Keratinocyte (primary cell): Measurements from ENCODE around the gene ANTXRL. TPM values are rescaled to one million over a fixed set of nuclear protein-coding genes. Genes with fewer than 3 reads are reported as not detected.

ENCODE experiments used
- DNase-seq: peaks from one replicate; pipeline ENCODE4 v3.0.0-alpha.2; 2011; ENCODE audit warnings: low read depth, missing footprints, low spot score
- FAIRE-seq: peaks from 2 replicates; lab custom pipeline; 2011; peaks lifted over from hg19 to GRCh38; lab: Jason Lieb, UNC
- H2AFZ ChIP-seq: 2 replicates; pipeline ENCODE4 v1.6.0; 2012; ENCODE audit warnings: low read length, control low read depth, inconsistent platforms; ENCODE audit not compliant: control insufficient read depth
- H3K27ac ChIP-seq: 2 replicates; pipeline ENCODE4 v1.5.1; 2011; ENCODE audit warnings: low read length; ENCODE audit not compliant: control insufficient read depth, insufficient read depth
- H3K27me3 ChIP-seq: 3 replicates; pipeline ENCODE4 v1.6.0; 2011; ENCODE audit warnings: low read length; ENCODE audit not compliant: control insufficient read depth, insufficient read depth; ENCODE audit errors: extremely low read depth
- H3K36me3 ChIP-seq, 2 experiments: 2 replicates in 1 of 2; 3 replicates in 1 of 2; pipeline ENCODE4 v1.5.1; 2011; ENCODE audit warnings: low read length in 2 of 2, mild to moderate bottlenecking in 1 of 2; ENCODE audit not compliant: control insufficient read depth in 2 of 2, insufficient read depth in 2 of 2; ENCODE audit errors: extremely low read depth in 1 of 2
- H3K4me1 ChIP-seq: 3 replicates; pipeline ENCODE4 v1.5.1; 2011; ENCODE audit warnings: low read length; ENCODE audit not compliant: control insufficient read depth, insufficient read depth; ENCODE audit errors: extremely low read depth
- H3K4me2 ChIP-seq: 3 replicates; pipeline ENCODE4 v1.6.0; 2011; ENCODE audit warnings: low read depth, low read length; ENCODE audit not compliant: control insufficient read depth, insufficient read depth; ENCODE audit errors: extremely low read depth
- H3K4me3 ChIP-seq, 3 experiments: fragments of 200-600 bp in 1 of 3; sonication (generic) in 1 of 3; 2 replicates in 2 of 3; 3 replicates in 1 of 3; pipeline ENCODE4 v1.5.1; 2011 to 2016; ENCODE audit warnings: low read length in 3 of 3, mild to moderate bottlenecking in 3 of 3, control low read depth in 2 of 3, inconsistent platforms in 1 of 3, low read depth in 1 of 3, mixed read lengths in 1 of 3, mixed run types in 1 of 3, moderate library complexity in 1 of 3; ENCODE audit not compliant: control insufficient read depth in 2 of 3, insufficient read depth in 2 of 3; ENCODE audit errors: extremely low read depth in 1 of 3
- H3K79me2 ChIP-seq: 2 replicates; pipeline ENCODE4 v1.6.0; 2012; ENCODE audit warnings: low read length; ENCODE audit not compliant: control insufficient read depth, insufficient read depth
- H3K9ac ChIP-seq: 3 replicates; pipeline ENCODE4 v1.6.0; 2011; ENCODE audit warnings: low read length; ENCODE audit not compliant: control insufficient read depth, insufficient read depth; ENCODE audit errors: extremely low read depth
- H3K9me1 ChIP-seq: 3 replicates; pipeline ENCODE4 v1.6.0; 2011; ENCODE audit warnings: low read length; ENCODE audit not compliant: control insufficient read depth, insufficient read depth; ENCODE audit errors: extremely low read depth
- H3K9me3 ChIP-seq: 2 replicates; pipeline ENCODE4 v1.5.1; 2012; ENCODE audit warnings: low read depth, low read length; ENCODE audit not compliant: control insufficient read depth
- H4K20me1 ChIP-seq: 3 replicates; pipeline ENCODE4 v1.6.0; 2011; ENCODE audit warnings: low read length; ENCODE audit not compliant: control insufficient read depth, insufficient read depth; ENCODE audit errors: extremely low read depth
- CTCF ChIP-seq, 3 experiments: IDR thresholded peaks in 1 of 3; conservative IDR thresholded peaks in 1 of 3; optimal IDR thresholded peaks in 1 of 3; 2 replicates in 2 of 3; 3 replicates in 1 of 3; pipeline versions ENCODE3 to v1.5.1; 2011; ENCODE audit warnings: low read length in 3 of 3, mild to moderate bottlenecking in 3 of 3, moderate library complexity in 2 of 3, control low read depth in 1 of 3, inconsistent platforms in 1 of 3; ENCODE audit not compliant: insufficient read depth in 2 of 3; ENCODE audit errors: extremely low read depth in 1 of 3
- EZH2 ChIP-seq: IDR thresholded peaks from one replicate; pipeline ENCODE4 v1.6.1; 2012; ENCODE audit warnings: inconsistent platforms, mild to moderate bottlenecking, low read length, moderate library complexity
- dilution Hi-C: fragments of 300-500 bp; cut with MboI; formaldehyde crosslinking; loops from one replicate; pipeline ENCODE4 v1.7.0; 2020; ENCODE audit warnings: low sequenced_read_pairs; ENCODE audit not compliant: extremely low pct_ligation_motif_present
- polyA plus RNA-seq, 5 experiments: library from polyadenylated mRNA; depleted of rRNA in 3 of 5; stranded (reverse) in 3 of 5; stranded (forward) in 1 of 5; unstranded in 1 of 5; fragments of >200 nt; gene quantifications; 1 replicate in 1 of 5; 2 replicates in 3 of 5; 3 replicates in 1 of 5; pipeline versions ENCODE4 v1.2.1 to v1.2.3, GENCODE V29; 2011 to 2012; ENCODE audit warnings: missing spikeins in 2 of 5, low read depth in 1 of 5, low replicate concordance in 1 of 5

The ANTXRL gene
- polyA plus RNA-seq, 1 donor (not counting 4 experiments of a cell fraction or from before 2014, with no cell fraction given): not detected

GRCh38 chr10:46292573-46293023, 5.8 kb downstream of the ANTXRL start:
- no peak for DNase-seq
- Histone ChIP-seq H3K79me2 (no peaks in the 10 kb centered on the region), H3K9me3 (no peaks in the 10 kb centered on the region), H4K20me1 (no peaks in the 10 kb centered on the region), H3K27me3 (no peaks in the 10 kb centered on the region), H2AFZ (no peak overlapping the region), H3K36me3 (no peaks in the 10 kb centered on the region), H3K27ac (no peak overlapping the region), H3K4me1 (no peaks in the 10 kb centered on the region), H3K9me1 (no peaks in the 10 kb centered on the region), H3K4me2 (no peak overlapping the region), H3K9ac (no peak overlapping the region), H3K4me3 (no peak overlapping the region)
- no peak for TF ChIP-seq EZH2
- TF ChIP-seq CTCF (optimal IDR thresholded peaks at IDR 0.05 in 1 of 3, IDR thresholded peaks at IDR 0.05 in 1 of 3, conservative IDR thresholded peaks at IDR 0.05 in 1 of 3; ENCODE audit: extremely low read depth in 1 of 3, insufficient read depth in 2 of 3, low read length in 3 of 3): no peak
- dilution Hi-C loops: no loop called here
- FAIRE-seq: no peak

DNA sequence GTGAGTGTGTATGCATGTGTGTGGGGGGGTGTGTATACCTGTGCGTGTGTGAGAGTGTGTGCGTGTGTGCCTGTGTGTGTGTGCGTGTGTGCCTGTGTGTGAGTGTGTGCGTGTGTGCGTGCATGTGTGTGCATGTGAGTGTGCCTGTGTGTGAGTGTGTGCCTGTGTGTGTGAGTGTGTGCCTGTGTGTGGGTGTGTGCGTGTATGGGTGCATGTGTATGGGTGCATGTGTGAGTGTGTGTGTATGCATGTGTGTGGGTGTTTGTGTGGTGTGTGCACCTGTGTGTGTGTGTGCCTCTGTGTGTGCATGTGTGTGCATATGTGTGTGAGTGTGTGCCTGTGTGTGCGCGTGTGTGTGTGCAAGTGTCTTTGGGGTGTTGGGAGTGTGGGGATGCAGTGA, 6.4 kb downstream of the ANTXRL start:
- Histone ChIP-seq H3K27ac (no peak overlapping the region), H4K20me1 (no peaks in the 10 kb centered on the region), H3K9ac (no peak overlapping the region), H3K9me3 (no peaks in the 10 kb centered on the region), H3K27me3 (no peaks in the 10 kb centered on the region), H3K36me3 (no peaks in the 10 kb centered on the region), H3K4me3 (no peak overlapping the region), H3K79me2 (no peaks in the 10 kb centered on the region), H2AFZ (no peak overlapping the region), H3K4me2 (no peak overlapping the region), H3K4me1 (no peaks in the 10 kb centered on the region), H3K9me1 (no peaks in the 10 kb centered on the region)
- DNase-seq (no peak), FAIRE-seq (no peak)
- dilution Hi-C loops: no loop called here
- TF ChIP-seq EZH2 (no peak), CTCF (optimal IDR thresholded peaks at IDR 0.05 in 1 of 3, IDR thresholded peaks at IDR 0.05 in 1 of 3, conservative IDR thresholded peaks at IDR 0.05 in 1 of 3; ENCODE audit: extremely low read depth in 1 of 3, insufficient read depth in 2 of 3, low read length in 3 of 3) (no peak)
